H9 (cell line): ENCODE results near the gene COL5A2. TPM values are rescaled to one million over a fixed set of nuclear protein-coding genes. Genes with fewer than 3 reads are reported as not detected.

ENCODE experiments used
- DNase-seq: peaks from one replicate; pipeline ENCODE4 v3.0.0-alpha.2; 2017
- H2AFZ ChIP-seq: one replicate; pipeline ENCODE4 v1.6.1; 2013; ENCODE audit warnings: mild to moderate bottlenecking, low read length, control low read depth, moderate library complexity
- H2AK5ac ChIP-seq: 2 replicates; pipeline ENCODE4 v1.6.1; 2013; ENCODE audit warnings: low read length, control low read depth, mixed read lengths; ENCODE audit not compliant: insufficient read length
- H2BK120ac ChIP-seq: one replicate; pipeline ENCODE4 v1.6.1; 2013; ENCODE audit warnings: low read depth, mild to moderate bottlenecking, low read length, control low read depth, inconsistent platforms; ENCODE audit not compliant: poor library complexity, severe bottlenecking
- H2BK12ac ChIP-seq: 2 replicates; pipeline ENCODE4 v1.6.1; 2013; ENCODE audit warnings: low read length, control low read depth, mixed read lengths, low read depth; ENCODE audit not compliant: insufficient read length
- H2BK15ac ChIP-seq: 2 replicates; pipeline ENCODE4 v1.6.1; 2013; ENCODE audit warnings: low read depth, low read length, control low read depth
- H2BK20ac ChIP-seq: one replicate; pipeline ENCODE4 v1.6.1; 2013; ENCODE audit warnings: low read depth, mild to moderate bottlenecking, low read length, control low read depth, inconsistent platforms; ENCODE audit not compliant: poor library complexity, severe bottlenecking
- H2BK5ac ChIP-seq: 2 replicates; pipeline ENCODE4 v1.6.1; 2013; ENCODE audit warnings: low read length, control low read depth, mixed read lengths; ENCODE audit not compliant: insufficient read length
- H3K14ac ChIP-seq: 2 replicates; pipeline ENCODE4 v1.6.1; 2013; ENCODE audit warnings: low read length, control low read depth; ENCODE audit not compliant: insufficient read depth
- H3K18ac ChIP-seq: 2 replicates; pipeline ENCODE4 v1.6.1; 2013; ENCODE audit warnings: low read depth, mild to moderate bottlenecking, mixed read lengths, low read length, control low read depth; ENCODE audit not compliant: insufficient read length
- H3K23ac ChIP-seq: 2 replicates; pipeline ENCODE4 v1.6.1; 2013; ENCODE audit warnings: low read length, control low read depth, mixed read lengths, low read depth; ENCODE audit not compliant: insufficient read length
- H3K23me2 ChIP-seq: 2 replicates; pipeline ENCODE4 v1.6.1; 2013; ENCODE audit warnings: low read depth, mild to moderate bottlenecking, mixed read lengths, low read length, control low read depth; ENCODE audit not compliant: insufficient read length, poor library complexity, severe bottlenecking
- H3K27ac ChIP-seq: 2 replicates; pipeline ENCODE4 v1.5.1; 2013; ENCODE audit warnings: low read length, control low read depth, mixed read lengths, low read depth; ENCODE audit not compliant: insufficient read length
- H3K27me3 ChIP-seq: 2 replicates; pipeline ENCODE4 v1.6.1; 2013; ENCODE audit warnings: low read length, control low read depth, inconsistent platforms; ENCODE audit not compliant: insufficient read depth
- H3K4ac ChIP-seq: 2 replicates; pipeline ENCODE4 v1.6.1; 2013; ENCODE audit warnings: low read depth, mild to moderate bottlenecking, control low read depth, inconsistent platforms, low read length, moderate library complexity
- H3K4me1 ChIP-seq: 2 replicates; pipeline ENCODE4 v1.6.1; 2013; ENCODE audit warnings: low read length, control low read depth, inconsistent platforms; ENCODE audit not compliant: insufficient read depth
- H3K4me2 ChIP-seq: 2 replicates; pipeline ENCODE4 v1.6.1; 2013; ENCODE audit warnings: low read length, control low read depth, mixed read lengths; ENCODE audit not compliant: insufficient read length, insufficient read depth
- H3K56ac ChIP-seq: 2 replicates; pipeline ENCODE4 v1.6.1; 2013; ENCODE audit warnings: low read depth, mild to moderate bottlenecking, mixed read lengths, low read length, control low read depth; ENCODE audit not compliant: insufficient read length
- H3K79me1 ChIP-seq: 2 replicates; pipeline ENCODE4 v1.6.1; 2013; ENCODE audit warnings: low read depth, mild to moderate bottlenecking, moderate library complexity, low read length, control low read depth, inconsistent platforms; ENCODE audit not compliant: insufficient read depth, poor library complexity, severe bottlenecking
- H3K79me2 ChIP-seq: 2 replicates; pipeline ENCODE4 v1.6.1; 2013; ENCODE audit warnings: low read length, control low read depth, inconsistent platforms; ENCODE audit not compliant: insufficient read depth
- H3K9ac ChIP-seq: 2 replicates; pipeline ENCODE4 v1.6.1; 2013; ENCODE audit warnings: low read length, control low read depth, mixed read lengths; ENCODE audit not compliant: insufficient read length; ENCODE audit errors: extremely low read depth
- H3K9me3 ChIP-seq: one replicate; pipeline ENCODE4 v1.6.1; 2013; ENCODE audit warnings: low read depth, low read length, inconsistent platforms; ENCODE audit not compliant: control insufficient read depth
- H3T11ph ChIP-seq: one replicate; pipeline ENCODE4 v1.6.1; 2013; ENCODE audit warnings: mild to moderate bottlenecking, low read length, control low read depth, inconsistent platforms
- H4K20me1 ChIP-seq: one replicate; pipeline ENCODE4 v1.6.1; 2013; ENCODE audit not compliant: control insufficient read depth, insufficient read length, insufficient read depth
- H4K5ac ChIP-seq: 2 replicates; pipeline ENCODE4 v1.6.1; 2013; ENCODE audit warnings: low read depth, mild to moderate bottlenecking, mixed read lengths, low read length, control low read depth; ENCODE audit not compliant: insufficient read length
- H4K8ac ChIP-seq: replicated peaks from 2 replicates; pipeline ENCODE4 v1.6.1; 2013; ENCODE audit warnings: low read length, control low read depth, mixed read lengths, low read depth; ENCODE audit not compliant: insufficient read length
- H4K91ac ChIP-seq: 2 replicates; pipeline ENCODE4 v1.6.1; 2013; ENCODE audit warnings: low read depth, mild to moderate bottlenecking, moderate library complexity, mixed read lengths, low read length, control low read depth; ENCODE audit not compliant: insufficient read length
- H3K27ac Mint-ChIP-seq, 3 experiments: 2 replicates in 2 of 3; 3 replicates in 1 of 3; pipeline ENCODE4 v1.8.0; 2020 to 2021; ENCODE audit warnings: mixed read lengths in 3 of 3, mild to moderate bottlenecking in 1 of 3, moderate library complexity in 1 of 3
- H3K27me3 Mint-ChIP-seq: 2 replicates; pipeline ENCODE4 v1.8.0; 2021; ENCODE audit warnings: low read depth, mild to moderate bottlenecking, moderate library complexity, mixed read lengths
- H3K36me3 Mint-ChIP-seq, 3 experiments: 2 replicates in 2 of 3; 3 replicates in 1 of 3; pipeline ENCODE4 v1.8.0; 2020 to 2021; ENCODE audit warnings: low read depth in 3 of 3, mixed read lengths in 3 of 3; ENCODE audit not compliant: insufficient read depth in 1 of 3
- H3K4me1 Mint-ChIP-seq, 2 experiments: 2 replicates each; pipeline ENCODE4 v1.8.0; 2020; ENCODE audit warnings: mixed read lengths in 2 of 2
- H3K4me3 Mint-ChIP-seq, 2 experiments: 2 replicates in 1 of 2; 3 replicates in 1 of 2; pipeline ENCODE4 v1.8.0; 2020 to 2021; ENCODE audit warnings: mild to moderate bottlenecking in 2 of 2, mixed read lengths in 2 of 2, moderate library complexity in 1 of 2
- H3K9me3 Mint-ChIP-seq, 2 experiments: 2 replicates in 1 of 2; 3 replicates in 1 of 2; pipeline ENCODE4 v1.8.0; 2020; ENCODE audit warnings: mild to moderate bottlenecking in 2 of 2, mixed read lengths in 2 of 2, moderate library complexity in 1 of 2
- WGBS: extraction: QIAGEN DNeasy Blood & Tissue Kit; methylation state at CpG from one replicate; pipeline ENCODE4 v1.1.7; 2013; ENCODE audit warnings: missing lambda C conversion rate, low lambda C conversion rate, mixed read lengths; ENCODE audit not compliant: insufficient read length; ENCODE audit errors: extremely low coverage; 5-methylcytosine and 5-hydroxymethylcytosine counted together
- total RNA-seq: library from RNA; stranded (reverse); gene quantifications from 2 replicates; pipeline ENCODE4 v1.2.1, GENCODE V29; 2021
- TF ChIP-seq, protein P1 (sequence below): fragments of 200-600 bp; sonication (generic); conservative IDR thresholded peaks from 3 replicates; pipeline ENCODE4 v1.8.0; 2021; ENCODE audit warnings: antibody characterized with exemption, mild to moderate bottlenecking

The COL5A2 gene
- total RNA-seq, 1 experiment from 2014 or later: 10.5 TPM

DNA sequence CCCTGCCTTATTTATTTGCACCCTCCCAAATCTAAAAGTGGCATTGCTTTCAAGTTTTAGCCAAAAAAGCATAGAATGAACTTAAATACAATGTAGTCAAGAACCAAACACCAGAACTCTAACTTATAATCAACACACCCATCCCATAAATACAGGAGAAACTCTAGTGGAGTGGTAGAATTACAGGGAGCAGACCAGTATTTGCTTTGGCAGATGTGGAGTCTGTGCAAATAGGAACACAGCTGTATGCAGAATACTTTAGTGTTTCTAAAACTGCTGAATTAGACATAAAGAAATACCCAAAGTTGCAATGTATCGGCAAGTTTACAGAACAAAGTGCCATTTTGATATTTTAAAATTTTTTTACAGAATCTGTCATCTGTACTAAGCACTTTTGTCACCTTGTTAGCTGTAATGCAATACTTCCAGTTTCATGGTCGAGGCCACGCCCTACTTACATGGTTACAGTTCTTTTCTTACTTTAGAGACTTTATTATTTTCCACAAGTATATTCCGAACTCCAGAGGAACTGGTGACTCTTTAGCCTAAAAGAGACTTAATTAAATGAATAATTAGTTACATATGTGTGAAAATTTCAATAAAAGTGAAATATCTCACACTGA, 23.7 kb upstream of the COL5A2 start:
- H2BK20ac ChIP-seq: no peak overlapping the region
- H3K4me3 Mint-ChIP-seq: no peak overlapping the region
- no peak overlapping the region for H3K56ac ChIP-seq
- no peak overlapping the region for H3K14ac ChIP-seq
- no peak overlapping the region for H3K18ac ChIP-seq
- H3K9ac ChIP-seq: no peak overlapping the region
- TF ChIP-seq, protein P1, sequence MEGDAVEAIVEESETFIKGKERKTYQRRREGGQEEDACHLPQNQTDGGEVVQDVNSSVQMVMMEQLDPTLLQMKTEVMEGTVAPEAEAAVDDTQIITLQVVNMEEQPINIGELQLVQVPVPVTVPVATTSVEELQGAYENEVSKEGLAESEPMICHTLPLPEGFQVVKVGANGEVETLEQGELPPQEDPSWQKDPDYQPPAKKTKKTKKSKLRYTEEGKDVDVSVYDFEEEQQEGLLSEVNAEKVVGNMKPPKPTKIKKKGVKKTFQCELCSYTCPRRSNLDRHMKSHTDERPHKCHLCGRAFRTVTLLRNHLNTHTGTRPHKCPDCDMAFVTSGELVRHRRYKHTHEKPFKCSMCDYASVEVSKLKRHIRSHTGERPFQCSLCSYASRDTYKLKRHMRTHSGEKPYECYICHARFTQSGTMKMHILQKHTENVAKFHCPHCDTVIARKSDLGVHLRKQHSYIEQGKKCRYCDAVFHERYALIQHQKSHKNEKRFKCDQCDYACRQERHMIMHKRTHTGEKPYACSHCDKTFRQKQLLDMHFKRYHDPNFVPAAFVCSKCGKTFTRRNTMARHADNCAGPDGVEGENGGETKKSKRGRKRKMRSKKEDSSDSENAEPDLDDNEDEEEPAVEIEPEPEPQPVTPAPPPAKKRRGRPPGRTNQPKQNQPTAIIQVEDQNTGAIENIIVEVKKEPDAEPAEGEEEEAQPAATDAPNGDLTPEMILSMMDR: no peak
- H3K79me2 ChIP-seq: no peaks in the 10 kb centered on the region
- H4K20me1 ChIP-seq: no peaks in the 10 kb centered on the region
- H4K91ac ChIP-seq: no peak overlapping the region
- no CpG with 5 or more reads among the region's 4 CpGs for WGBS
- H3K23me2 ChIP-seq: no peaks in the 10 kb centered on the region
- H3K4me2 ChIP-seq: no peak overlapping the region
- H4K5ac ChIP-seq: no peak overlapping the region
- H2BK15ac ChIP-seq: no peak overlapping the region
- H3K79me1 ChIP-seq: no peaks in the 10 kb centered on the region
- no peak overlapping the region for H2BK120ac ChIP-seq
- H3K27me3 Mint-ChIP-seq: no peaks in the 10 kb centered on the region
- H2BK5ac ChIP-seq: no peak overlapping the region
- H3K4me1 Mint-ChIP-seq: peaks cover 5 to 10% of the 10 kb centered on the region in 2 experiments
- no peaks in the 10 kb centered on the region for H3K27me3 ChIP-seq
- no peak overlapping the region for H2BK12ac ChIP-seq
- H2AFZ ChIP-seq: no peak overlapping the region
- H4K8ac ChIP-seq: no peak overlapping the region
- H2AK5ac ChIP-seq: no peak overlapping the region
- no peak overlapping the region for H3K27ac ChIP-seq
- no peaks in the 10 kb centered on the region for H3K36me3 Mint-ChIP-seq
- H3K9me3 ChIP-seq: no peaks in the 10 kb centered on the region
- no peak overlapping the region for H3K4ac ChIP-seq
- no peaks in the 10 kb centered on the region for H3K4me1 ChIP-seq
- no peak overlapping the region for H3K23ac ChIP-seq
- H3T11ph ChIP-seq: no peak overlapping the region
- no peaks in the 10 kb centered on the region for H3K9me3 Mint-ChIP-seq
- no peak overlapping the region for H3K27ac Mint-ChIP-seq
- DNase-seq: no peak
